Left ventricle myocardium inferior (tissue), 1 donor: ENCODE measurements around the gene UBE2L3. TPM values are rescaled to one million over a fixed set of nuclear protein-coding genes. Genes with fewer than 3 reads are reported as not detected.
A peak's percentile ranks its signal among the peaks of the same experiment; 100 is the strongest.

Experiments used
- DNase-seq: peaks from one replicate; pipeline ENCODE4 v3.0.0-alpha.2; 2020
- H3K27ac ChIP-seq: fragments of 200-600 bp; replicated peaks from 2 replicates; pipeline ENCODE4 v1.8.0; 2021
- H3K27me3 ChIP-seq: fragments of 200-600 bp; 2 replicates; pipeline ENCODE4 v1.8.0; 2021; ENCODE audit warnings: low read depth
- H3K36me3 ChIP-seq: fragments of 200-600 bp; 2 replicates; pipeline ENCODE4 v1.8.0; 2021
- H3K4me1 ChIP-seq: fragments of 200-600 bp; 2 replicates; pipeline ENCODE4 v1.8.0; 2021
- H3K4me3 ChIP-seq: fragments of 200-600 bp; 2 replicates; pipeline ENCODE4 v1.8.0; 2021; ENCODE audit warnings: mild to moderate bottlenecking, moderate library complexity
- H3K9me3 ChIP-seq: fragments of 200-600 bp; replicated peaks from 2 replicates; pipeline ENCODE4 v1.8.0; 2021
- intact Hi-C: fragments of 100-400 bp; cut with micrococcal nuclease; formaldehyde crosslinking; loops from one replicate; pipeline ENCODE4 v1.11.0; 2022
- total RNA-seq: library from RNA; stranded (reverse); fragmentation: NEBNext Ultra II Directional; extraction: Animal tissue kit (Norgen Biotek cat#: 25700); gene quantifications from one replicate; pipeline ENCODE4 v1.2.1, GENCODE V29; 2021
- TF ChIP-seq, protein P1 (sequence below): fragments of 200-600 bp; IDR thresholded peaks from 2 replicates; pipeline ENCODE4 v1.8.0; 2021; ENCODE audit warnings: antibody characterized with exemption, mild to moderate bottlenecking, borderline replicate concordance
- donor health status: DM: no; HTN: yes; CAD: no; lungs with severe emphysema.

Gene UBE2L3
- total RNA-seq, 1 donor from 2014 or later: 54.5 TPM

DNA sequence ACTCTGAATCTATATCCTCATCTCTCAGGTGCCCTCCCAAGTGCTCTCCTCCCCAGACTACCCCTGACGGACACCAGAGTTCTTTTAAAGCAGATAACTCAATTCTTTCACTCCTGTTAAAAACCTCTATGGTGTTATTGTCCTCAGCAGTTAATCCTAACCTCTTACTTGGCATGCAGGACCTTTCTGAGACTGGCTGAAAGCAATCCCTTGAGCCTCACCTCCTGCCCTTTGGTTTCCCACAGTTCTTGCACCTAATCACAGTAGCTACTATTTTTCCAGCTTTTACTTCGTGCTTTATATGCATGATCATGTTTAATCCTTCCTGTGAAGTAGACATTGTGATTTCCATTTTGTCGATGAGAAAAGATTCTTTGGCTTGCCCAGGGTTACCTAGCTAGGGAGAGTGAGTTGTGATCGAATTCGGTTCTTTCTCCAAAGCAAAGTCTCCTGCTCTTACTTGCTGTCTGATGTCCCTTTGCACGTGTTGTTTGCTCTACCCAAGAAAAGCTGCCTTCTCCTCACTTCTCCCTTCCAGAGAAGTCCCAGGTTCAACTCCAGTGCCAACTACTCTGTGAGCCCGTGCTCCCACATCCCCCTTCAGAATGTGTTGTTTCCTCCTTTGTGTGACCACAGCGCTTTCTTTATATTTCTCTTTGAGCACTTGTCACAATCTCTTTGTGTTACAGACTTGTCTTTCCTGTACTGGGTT is 2.1 kb downstream of the UBE2L3 start:
- TF ChIP-seq, protein P1, sequence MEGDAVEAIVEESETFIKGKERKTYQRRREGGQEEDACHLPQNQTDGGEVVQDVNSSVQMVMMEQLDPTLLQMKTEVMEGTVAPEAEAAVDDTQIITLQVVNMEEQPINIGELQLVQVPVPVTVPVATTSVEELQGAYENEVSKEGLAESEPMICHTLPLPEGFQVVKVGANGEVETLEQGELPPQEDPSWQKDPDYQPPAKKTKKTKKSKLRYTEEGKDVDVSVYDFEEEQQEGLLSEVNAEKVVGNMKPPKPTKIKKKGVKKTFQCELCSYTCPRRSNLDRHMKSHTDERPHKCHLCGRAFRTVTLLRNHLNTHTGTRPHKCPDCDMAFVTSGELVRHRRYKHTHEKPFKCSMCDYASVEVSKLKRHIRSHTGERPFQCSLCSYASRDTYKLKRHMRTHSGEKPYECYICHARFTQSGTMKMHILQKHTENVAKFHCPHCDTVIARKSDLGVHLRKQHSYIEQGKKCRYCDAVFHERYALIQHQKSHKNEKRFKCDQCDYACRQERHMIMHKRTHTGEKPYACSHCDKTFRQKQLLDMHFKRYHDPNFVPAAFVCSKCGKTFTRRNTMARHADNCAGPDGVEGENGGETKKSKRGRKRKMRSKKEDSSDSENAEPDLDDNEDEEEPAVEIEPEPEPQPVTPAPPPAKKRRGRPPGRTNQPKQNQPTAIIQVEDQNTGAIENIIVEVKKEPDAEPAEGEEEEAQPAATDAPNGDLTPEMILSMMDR: no peak
- intact Hi-C loops: loop anchor here (10.0 kb wide), 1 partner anchor 55 kb away; no protein-coding TSS in a partner anchor
- H3K4me1 ChIP-seq: peaks cover 70% of the 10 kb centered on the region
- H3K27me3 ChIP-seq: no peaks in the 10 kb centered on the region
- H3K36me3 ChIP-seq: no peaks in the 10 kb centered on the region
- DNase-seq: no peak
- no peaks in the 10 kb centered on the region for H3K9me3 ChIP-seq
- peak overlapping the region; percentile 92 for H3K4me3 ChIP-seq
- H3K27ac ChIP-seq: no peak overlapping the region

DNA sequence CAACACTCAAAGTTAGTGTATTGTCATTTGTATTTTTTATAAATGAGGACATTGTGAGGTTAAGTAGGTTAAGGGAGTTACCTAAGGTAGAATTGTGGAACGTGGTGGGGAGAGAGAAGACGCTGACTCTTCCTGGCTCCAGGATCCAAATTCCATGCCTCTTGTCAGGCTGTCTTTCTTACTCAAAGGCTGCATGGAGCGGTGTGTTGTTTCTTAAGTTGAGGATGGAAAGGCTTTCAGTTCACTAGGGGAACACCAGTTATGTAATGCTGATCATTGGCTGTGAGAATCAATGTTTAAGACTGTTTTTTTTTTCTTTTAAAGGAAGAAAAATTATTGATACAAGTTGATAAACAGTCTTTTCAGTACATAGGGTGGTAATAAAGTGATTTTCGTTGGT is 2.9 kb downstream of the UBE2L3 start:
- intact Hi-C loops: loop anchor here (10.0 kb wide), 1 partner anchor 54 kb away; no protein-coding TSS in a partner anchor
- no peak overlapping the region for H3K27ac ChIP-seq
- H3K36me3 ChIP-seq: no peaks in the 10 kb centered on the region
- H3K9me3 ChIP-seq: no peaks in the 10 kb centered on the region
- H3K4me1 ChIP-seq: peaks cover 75% of the 10 kb centered on the region
- no peak for DNase-seq
- H3K27me3 ChIP-seq: no peaks in the 10 kb centered on the region
- TF ChIP-seq, protein P1: no peak
- no peak overlapping the region for H3K4me3 ChIP-seq

DNA sequence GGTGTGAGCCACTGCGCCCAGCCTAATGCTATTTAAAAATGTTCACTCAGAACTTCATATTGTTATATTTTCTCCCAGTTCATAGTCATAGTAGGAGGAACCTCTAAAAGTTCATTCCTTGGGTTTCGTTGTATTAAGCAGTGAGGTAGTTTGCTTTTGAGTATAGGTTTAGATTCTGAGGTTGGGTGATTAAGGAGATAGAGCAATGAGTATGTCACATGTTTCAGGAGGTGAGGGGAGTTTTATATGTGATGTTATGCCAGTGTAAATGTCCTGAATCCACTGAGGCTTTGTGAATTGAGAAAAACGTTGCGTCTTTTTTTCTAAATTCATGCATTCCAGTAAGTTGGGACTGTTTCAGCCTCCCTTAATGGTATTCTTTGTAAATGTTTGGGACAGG is 4.2 kb downstream of the UBE2L3 start:
- H3K9me3 ChIP-seq: no peaks in the 10 kb centered on the region
- no peak overlapping the region for H3K4me3 ChIP-seq
- no peaks in the 10 kb centered on the region for H3K27me3 ChIP-seq
- intact Hi-C loops: loop anchor here (10.0 kb wide), 1 partner anchor 53 kb away; no protein-coding TSS in a partner anchor
- TF ChIP-seq, protein P1: no peak
- H3K27ac ChIP-seq: no peak overlapping the region
- H3K4me1 ChIP-seq: peaks cover 75% of the 10 kb centered on the region
- no peaks in the 10 kb centered on the region for H3K36me3 ChIP-seq
- DNase-seq: no peak

DNA sequence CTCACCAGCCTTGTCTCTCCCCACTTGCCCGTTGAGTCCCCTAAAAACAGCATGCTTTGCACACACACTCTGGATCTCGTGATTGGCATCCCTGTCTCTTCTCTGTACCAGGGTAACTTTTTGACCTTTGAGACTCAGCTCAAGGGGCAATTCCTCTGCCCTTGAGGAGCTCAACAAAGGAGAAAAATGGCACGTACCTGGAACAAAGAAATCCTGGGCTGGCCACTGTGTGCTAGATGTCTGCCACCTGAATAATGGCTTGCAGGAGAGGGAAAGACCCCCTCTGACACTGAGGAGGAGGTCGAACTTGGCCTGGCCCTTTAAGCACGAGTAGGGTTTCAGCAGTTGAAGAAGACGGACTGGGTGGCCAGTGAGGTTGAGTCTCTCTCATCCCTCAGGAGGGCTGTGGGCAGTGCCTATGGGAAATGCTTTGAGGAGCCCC is 5.8 kb downstream of the UBE2L3 start:
- Histone ChIP-seq H3K4me1 (peaks cover 82% of the 10 kb centered on the region), H3K27me3 (no peaks in the 10 kb centered on the region), H3K9me3 (no peaks in the 10 kb centered on the region), H3K4me3 (no peak overlapping the region), H3K36me3 (no peaks in the 10 kb centered on the region), H3K27ac (peak overlapping the region; percentile 25)
- TF ChIP-seq, protein P1: no peak
- no peak for DNase-seq
- intact Hi-C loops: loop anchor here (10.0 kb wide), 1 partner anchor 51 kb away; no protein-coding TSS in a partner anchor

DNA sequence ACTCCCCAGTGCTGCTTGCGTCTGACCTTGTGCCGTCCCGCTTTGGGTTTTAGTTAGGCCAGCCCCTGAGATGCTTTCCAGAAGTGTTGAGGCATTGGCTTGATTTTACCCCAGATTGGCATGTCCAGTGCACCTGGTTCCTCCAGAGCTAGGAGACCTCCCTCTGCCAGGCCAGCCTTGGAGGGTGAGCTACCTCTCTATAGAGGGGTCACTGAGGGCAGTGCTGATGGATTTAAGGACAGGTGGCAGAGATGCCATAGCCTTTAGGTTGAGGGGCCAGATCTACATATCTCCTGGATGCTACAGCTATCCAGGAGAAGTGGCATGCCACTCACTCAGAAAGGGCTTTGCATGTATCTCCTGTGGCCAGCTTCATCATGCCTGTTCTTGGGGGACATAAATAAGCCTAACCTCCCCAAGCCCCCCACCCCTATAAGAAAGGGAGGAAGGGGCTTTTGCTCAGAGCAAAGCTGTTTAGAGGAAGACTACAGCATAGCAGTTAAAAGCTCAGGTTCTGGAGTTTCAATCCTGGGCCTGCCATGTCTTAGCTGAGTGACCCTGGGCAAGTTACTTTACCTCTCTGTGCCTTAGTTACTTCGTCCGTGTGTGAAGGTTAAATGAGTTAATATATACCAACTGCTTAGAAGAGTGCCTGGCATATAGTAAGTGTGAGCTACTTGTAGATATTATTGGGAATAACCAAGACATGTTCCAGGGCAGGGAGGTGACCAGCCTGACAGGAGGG is 6.4 kb downstream of the UBE2L3 start:
- H3K27me3 ChIP-seq: no peaks in the 10 kb centered on the region
- H3K4me1 ChIP-seq: peaks cover 82% of the 10 kb centered on the region
- TF ChIP-seq, protein P1: no peak
- H3K36me3 ChIP-seq: no peaks in the 10 kb centered on the region
- no peak overlapping the region for H3K4me3 ChIP-seq
- H3K27ac ChIP-seq: peak overlapping the region; percentile 25
- intact Hi-C loops: loop anchor here (10.0 kb wide), 1 partner anchor 51 kb away; no protein-coding TSS in a partner anchor
- no peaks in the 10 kb centered on the region for H3K9me3 ChIP-seq
- no peak for DNase-seq
